PC-9 (cell line): Measurements from ENCODE around the gene WDFY1. TPM values are rescaled to one million over a fixed set of nuclear protein-coding genes. Genes with fewer than 3 reads are reported as not detected.

Experiments
- BruUV-seq: library from RNA; stranded (reverse); fragments of 400-500 nt; replicated peaks from 2 replicates; lab custom pipeline; 2021; lab: Mats Ljungman, UMichigan
- CTCF ChIA-PET: fragments of 300-600 bp; sonication (Branson Sonifier 250); formaldehyde crosslinking; loops from one replicate; lab custom pipeline; 2022; ENCODE audit warnings: antibody characterized with exemption; lab: Charles Lee
- POLR2A ChIA-PET: fragments of 300-600 bp; sonication (Branson Sonifier 250); formaldehyde crosslinking; loops from one replicate; lab custom pipeline; 2022; ENCODE audit warnings: antibody characterized with exemption; ENCODE audit not compliant: unreplicated experiment; lab: Charles Lee
- DNase-seq, 2 experiments: peaks; one replicate each; pipeline versions ENCODE4 v3.0.0 to v3.0.0-alpha.2; 2015 to 2022; ENCODE audit warnings: mixed read lengths in 1 of 2
- H2AFZ ChIP-seq: fragments of 200-600 bp; sonication (generic); 2 replicates; pipeline ENCODE4 v1.8.1; 2017; ENCODE audit warnings: antibody characterized with exemption
- H3F3A ChIP-seq: fragments of 200-600 bp; sonication (generic); 2 replicates; pipeline ENCODE4 v1.8.1; 2017; ENCODE audit warnings: antibody characterized with exemption, mild to moderate bottlenecking, low read depth; ENCODE audit not compliant: insufficient read depth
- H3K27ac ChIP-seq: fragments of 200-600 bp; sonication (generic); 2 replicates; pipeline ENCODE4 v1.6.1; 2016; ENCODE audit warnings: mixed run types
- H3K27me3 ChIP-seq: fragments of 200-600 bp; sonication (generic); 2 replicates; pipeline ENCODE4 v1.6.1; 2016; ENCODE audit warnings: low read depth, mixed run types; ENCODE audit not compliant: insufficient read depth
- H3K36me3 ChIP-seq: fragments of 200-600 bp; sonication (generic); 2 replicates; pipeline ENCODE4 v1.6.1; 2016; ENCODE audit warnings: low read depth, mixed run types
- H3K4me1 ChIP-seq: fragments of 200-600 bp; sonication (generic); replicated peaks from 2 replicates; pipeline ENCODE4 v1.6.1; 2016; ENCODE audit warnings: mixed run types; ENCODE audit not compliant: insufficient read depth
- H3K4me2 ChIP-seq: fragments of 200-600 bp; sonication (generic); 2 replicates; pipeline ENCODE4 v1.6.1; 2017; ENCODE audit warnings: mixed run types
- H3K4me3 ChIP-seq: fragments of 200-600 bp; sonication (generic); 2 replicates; pipeline ENCODE4 v1.6.1; 2016; ENCODE audit warnings: mixed run types
- H3K79me2 ChIP-seq: fragments of 200-600 bp; sonication (generic); 2 replicates; pipeline ENCODE4 v1.6.1; 2017; ENCODE audit warnings: low read depth, mixed run types
- H3K9me2 ChIP-seq: fragments of 200-600 bp; sonication (generic); 2 replicates; pipeline ENCODE4 v1.8.1; 2017; ENCODE audit warnings: mild to moderate bottlenecking; ENCODE audit not compliant: insufficient read depth
- H3K9me3 ChIP-seq: fragments of 200-600 bp; sonication (generic); 2 replicates; pipeline ENCODE4 v1.8.1; 2016; ENCODE audit warnings: low read depth; ENCODE audit not compliant: insufficient read depth
- H4K20me1 ChIP-seq: fragments of 200-600 bp; sonication (generic); 2 replicates; pipeline ENCODE4 v1.8.1; 2017; ENCODE audit not compliant: insufficient read depth
- EZH2 ChIP-seq: fragments of 200-600 bp; sonication (generic); IDR thresholded peaks from 2 replicates; pipeline ENCODE4 v1.8.0; 2017; ENCODE audit warnings: antibody characterized with exemption, low read depth
- intact Hi-C: fragments of 100-400 bp; cut with micrococcal nuclease; formaldehyde crosslinking; loops from one replicate; pipeline ENCODE4 v1.10.0; 2022; ENCODE audit not compliant: unreplicated experiment
- total RNA-seq: library from RNA; stranded (reverse); gene quantifications from 2 replicates; pipeline ENCODE4 v1.2.3, GENCODE V29; 2021
- TF ChIP-seq, protein P1 (sequence below): fragments of 200-600 bp; sonication (generic); conservative IDR thresholded peaks from 2 replicates; pipeline ENCODE4 v1.6.1; 2017; ENCODE audit warnings: mixed run types, antibody characterized with exemption, mild to moderate bottlenecking, moderate library complexity

The WDFY1 gene
- total RNA-seq, 1 experiment from 2014 or later: 81.9 TPM

DNA sequence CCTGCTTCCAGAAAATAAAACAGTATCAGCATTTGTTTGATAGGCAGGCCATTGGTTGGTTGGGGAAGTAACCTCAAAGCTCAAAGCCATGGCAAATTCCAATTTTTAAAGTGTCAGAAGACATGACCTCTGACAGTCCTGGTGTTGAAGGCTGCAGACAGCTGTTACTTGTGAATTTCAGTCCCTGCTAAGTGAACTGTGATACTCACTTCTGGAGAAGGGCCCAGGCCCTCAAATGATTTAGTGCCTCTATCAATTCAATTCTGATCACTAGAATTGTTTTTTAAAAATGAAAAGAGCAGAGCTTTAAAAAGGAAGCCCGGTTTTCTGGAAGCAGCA lies 35.2 kb upstream of the WDFY1 start:
- no peaks in the 10 kb centered on the region for H3K79me2 ChIP-seq
- TF ChIP-seq, protein P1, sequence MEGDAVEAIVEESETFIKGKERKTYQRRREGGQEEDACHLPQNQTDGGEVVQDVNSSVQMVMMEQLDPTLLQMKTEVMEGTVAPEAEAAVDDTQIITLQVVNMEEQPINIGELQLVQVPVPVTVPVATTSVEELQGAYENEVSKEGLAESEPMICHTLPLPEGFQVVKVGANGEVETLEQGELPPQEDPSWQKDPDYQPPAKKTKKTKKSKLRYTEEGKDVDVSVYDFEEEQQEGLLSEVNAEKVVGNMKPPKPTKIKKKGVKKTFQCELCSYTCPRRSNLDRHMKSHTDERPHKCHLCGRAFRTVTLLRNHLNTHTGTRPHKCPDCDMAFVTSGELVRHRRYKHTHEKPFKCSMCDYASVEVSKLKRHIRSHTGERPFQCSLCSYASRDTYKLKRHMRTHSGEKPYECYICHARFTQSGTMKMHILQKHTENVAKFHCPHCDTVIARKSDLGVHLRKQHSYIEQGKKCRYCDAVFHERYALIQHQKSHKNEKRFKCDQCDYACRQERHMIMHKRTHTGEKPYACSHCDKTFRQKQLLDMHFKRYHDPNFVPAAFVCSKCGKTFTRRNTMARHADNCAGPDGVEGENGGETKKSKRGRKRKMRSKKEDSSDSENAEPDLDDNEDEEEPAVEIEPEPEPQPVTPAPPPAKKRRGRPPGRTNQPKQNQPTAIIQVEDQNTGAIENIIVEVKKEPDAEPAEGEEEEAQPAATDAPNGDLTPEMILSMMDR: no peak
- TF ChIP-seq EZH2: no peak
- no peaks in the 10 kb centered on the region for H4K20me1 ChIP-seq
- no peak overlapping the region for H3K4me3 ChIP-seq
- intact Hi-C loops: no loop called here
- H2AFZ ChIP-seq: no peak overlapping the region
- H3K27ac ChIP-seq: no peak overlapping the region
- DNase-seq: no peak
- no peaks in the 10 kb centered on the region; the same call in 1 of the 2 replicates for H3F3A ChIP-seq
- CTCF ChIA-PET: interaction anchor here (0.8 kb wide), 1 partner anchor 11 kb away, joined by 3 read pairs; no protein-coding TSS in a partner anchor
- no peaks in the 10 kb centered on the region for H3K27me3 ChIP-seq
- no peaks in the 10 kb centered on the region for H3K9me3 ChIP-seq
- no peak overlapping the region for H3K4me2 ChIP-seq
- POLR2A ChIA-PET: interaction anchor here (0.6 kb wide), 1 partner anchor 106 kb away, joined by 4 read pairs; no protein-coding TSS in a partner anchor
- BruUV-seq: no TSS peak
- no peaks in the 10 kb centered on the region for H3K9me2 ChIP-seq
- peaks cover 11% of the 10 kb centered on the region for H3K36me3 ChIP-seq
- H3K4me1 ChIP-seq: no peaks in the 10 kb centered on the region

DNA sequence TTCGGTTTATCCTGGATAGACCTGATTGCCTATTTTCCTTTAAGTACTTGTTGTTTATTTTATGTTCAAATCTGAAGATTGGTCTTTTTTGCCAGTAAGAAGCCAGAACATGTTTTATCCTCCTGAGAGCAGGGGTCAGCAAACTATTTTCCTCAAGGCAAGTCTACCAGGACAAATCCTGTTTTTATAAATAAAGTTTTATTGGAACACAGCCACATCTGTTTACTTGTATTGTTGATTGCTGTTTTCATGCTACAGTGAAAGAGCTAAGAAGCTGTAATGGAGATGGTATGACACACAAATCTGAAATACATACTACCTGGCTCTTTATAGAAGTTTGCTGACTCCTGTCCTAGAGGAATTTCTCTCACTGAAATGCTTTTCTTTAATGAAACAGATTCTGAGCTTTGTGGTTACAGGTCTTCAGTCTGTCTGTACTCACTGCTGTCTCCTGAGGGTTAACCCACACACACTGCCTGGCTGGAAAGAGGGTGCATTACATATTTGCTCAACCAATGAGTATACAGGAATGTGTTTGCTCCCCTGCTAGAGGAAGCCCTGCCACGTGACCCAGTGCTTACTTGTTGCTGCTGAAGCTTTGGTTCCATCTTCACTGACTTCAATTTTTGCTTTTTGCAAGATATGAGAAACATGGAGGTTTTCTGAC lies 34.7 kb upstream of the WDFY1 start:
- TF ChIP-seq EZH2: no peak
- TF ChIP-seq, protein P1: no peak
- Histone ChIP-seq H3K9me3 (no peaks in the 10 kb centered on the region), H4K20me1 (no peaks in the 10 kb centered on the region), H3K79me2 (no peaks in the 10 kb centered on the region), H3K4me2 (no peak overlapping the region), H3K4me3 (no peak overlapping the region), H3K36me3 (peaks cover 10% of the 10 kb centered on the region), H3K27me3 (no peaks in the 10 kb centered on the region), H2AFZ (no peak overlapping the region), H3K4me1 (no peaks in the 10 kb centered on the region), H3F3A (no peaks in the 10 kb centered on the region; the same call in 1 of the 2 replicates), H3K9me2 (no peaks in the 10 kb centered on the region), H3K27ac (no peak overlapping the region)
- ChIA-PET CTCF (interaction anchor here (0.8 kb wide), 1 partner anchor 10 kb away, joined by 3 read pairs; no protein-coding TSS in a partner anchor), POLR2A (interaction anchor here (0.6 to 0.7 kb wide), 2 partner anchors 70 to 106 kb away, joined by 4 to 7 read pairs; no protein-coding TSS in a partner anchor)
- no TSS peak for BruUV-seq
- intact Hi-C loops: loop anchor here (10.0 kb wide), 1 partner anchor 1025 kb away; no protein-coding TSS in a partner anchor
- DNase-seq: no peak

DNA sequence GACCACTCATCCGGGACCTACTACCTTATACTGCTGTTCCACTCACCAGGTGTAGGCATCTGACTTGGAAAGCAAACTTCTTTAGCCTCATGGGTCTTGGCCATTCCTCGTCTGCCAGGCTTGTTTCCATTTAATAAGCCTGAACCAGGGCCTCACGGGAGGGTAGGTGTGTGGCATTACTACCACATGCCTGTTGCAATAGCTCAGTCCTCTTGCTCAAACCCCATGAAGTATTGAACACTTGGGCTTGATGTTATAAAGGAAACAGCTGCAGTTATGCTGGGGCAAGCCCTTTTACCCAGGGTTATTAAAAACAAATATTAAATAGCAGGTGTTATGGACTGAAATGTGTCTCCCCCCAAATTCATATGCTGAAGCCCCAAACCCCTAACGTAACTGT lies 33.3 kb upstream of the WDFY1 start:
- Histone ChIP-seq H3K4me3 (no peak overlapping the region), H4K20me1 (no peaks in the 10 kb centered on the region), H3K9me2 (no peaks in the 10 kb centered on the region), H3K4me2 (no peak overlapping the region), H3K27me3 (no peaks in the 10 kb centered on the region), H3K36me3 (peaks cover 4% of the 10 kb centered on the region), H3K4me1 (no peaks in the 10 kb centered on the region), H3K79me2 (no peaks in the 10 kb centered on the region), H3F3A (no peaks in the 10 kb centered on the region; the same call in 1 of the 2 replicates), H3K27ac (no peak overlapping the region), H3K9me3 (no peaks in the 10 kb centered on the region), H2AFZ (no peak overlapping the region)
- no peak for DNase-seq
- POLR2A ChIA-PET: no interaction called here
- intact Hi-C loops: loop anchor here (10.0 kb wide), 1 partner anchor 1026 kb away; no protein-coding TSS in a partner anchor
- no peak for TF ChIP-seq EZH2
- TF ChIP-seq, protein P1: no peak
- CTCF ChIA-PET: interaction anchor here (0.7 kb wide), 1 partner anchor 391 kb away, joined by 3 read pairs; no protein-coding TSS in a partner anchor
- no TSS peak for BruUV-seq
